Activated naive CD8-positive, alpha-beta T cell (primary cell): ENCODE data around the gene TCF20.
A peak's percentile ranks its signal among the peaks of the same experiment; 100 is the strongest.

ENCODE experiments used
- H3K27ac Mint-ChIP-seq: one replicate; pipeline ENCODE4 v1.8.0; 2021; ENCODE audit warnings: mixed read lengths
- H3K27me3 Mint-ChIP-seq: one replicate; pipeline ENCODE4 v1.8.0; 2021; ENCODE audit warnings: mixed read lengths
- H3K36me3 Mint-ChIP-seq: one replicate; pipeline ENCODE4 v1.8.0; 2021; ENCODE audit warnings: mixed read lengths
- H3K4me1 Mint-ChIP-seq: one replicate; pipeline ENCODE4 v1.8.0; 2021; ENCODE audit warnings: low read depth, mixed read lengths
- H3K4me3 Mint-ChIP-seq: one replicate; pipeline ENCODE4 v1.8.0; 2021; ENCODE audit warnings: mild to moderate bottlenecking, mixed read lengths
- H3K9me3 Mint-ChIP-seq: one replicate; pipeline ENCODE4 v1.8.0; 2021; ENCODE audit warnings: low read depth, mixed read lengths

Gene TCF20

GRCh38 chr22:42228483-42228882 is 42.0 kb downstream of the TCF20 start:
- Mint-ChIP-seq H3K9me3 (no peaks in the 10 kb centered on the region), H3K4me3 (no peak overlapping the region), H3K4me1 (peaks cover 54% of the 10 kb centered on the region), H3K27me3 (no peaks in the 10 kb centered on the region), H3K36me3 (peaks cover 2% of the 10 kb centered on the region), H3K27ac (peak overlapping the region; percentile 70)

GRCh38 chr22:42227435-42227834 is 43.0 kb downstream of the TCF20 start:
- Mint-ChIP-seq H3K4me3 (no peak overlapping the region), H3K9me3 (no peaks in the 10 kb centered on the region), H3K4me1 (peaks cover 56% of the 10 kb centered on the region), H3K27me3 (no peaks in the 10 kb centered on the region), H3K36me3 (peaks cover 2% of the 10 kb centered on the region), H3K27ac (no peak overlapping the region)

GRCh38 chr22:42225841-42226240 is 44.6 kb downstream of the TCF20 start:
- Mint-ChIP-seq H3K27me3 (no peaks in the 10 kb centered on the region), H3K4me3 (no peak overlapping the region), H3K27ac (no peak overlapping the region), H3K4me1 (peaks cover 63% of the 10 kb centered on the region), H3K9me3 (no peaks in the 10 kb centered on the region), H3K36me3 (peaks cover 2% of the 10 kb centered on the region)

GRCh38 chr22:42222140-42222539 is 48.3 kb downstream of the TCF20 start:
- Mint-ChIP-seq H3K4me3 (no peak overlapping the region), H3K36me3 (no peaks in the 10 kb centered on the region), H3K27me3 (no peaks in the 10 kb centered on the region), H3K4me1 (peaks cover 59% of the 10 kb centered on the region), H3K9me3 (no peaks in the 10 kb centered on the region), H3K27ac (no peak overlapping the region)
